NCI-H446 (cell line): ENCODE results near the gene KRCC1.
"Not testable (repeated sequence)": the region's sequence is repeated elsewhere in the genome, so short reads cannot be mapped to it uniquely, and the experiment has no call there.

ENCODE experiments used
- DNase-seq, 2 experiments: peaks; one replicate each; lab custom pipeline; 2025; lab: John Stamatoyannopoulos, UW

KRCC1 gene

GRCh38 chr2:88038263-88039105 is 17.1 kb downstream of the KRCC1 start:
- no peak for DNase-seq

- no peak for DNase-seq
These were observed 19.0 kb downstream of the KRCC1 start for GRCh38 chr2:88036606-88037005.

- no peak for DNase-seq
These were observed 19.4 kb downstream of the KRCC1 start for GRCh38 chr2:88036182-88036581.

GRCh38 chr2:88032070-88032702 is 23.4 kb downstream of the KRCC1 start:
- DNase-seq, result no peak

GRCh38 chr2:88028931-88029330 is 26.7 kb downstream of the KRCC1 start:
- no peak for DNase-seq

- no peak for DNase-seq
These were observed 27.7 kb downstream of the KRCC1 start for GRCh38 chr2:88027697-88028389.

- no peak for DNase-seq
These were observed 31.1 kb downstream of the KRCC1 start for GRCh38 chr2:88024509-88024908.

- no peak for DNase-seq
These were observed 33.0 kb downstream of the KRCC1 start for GRCh38 chr2:88022669-88022921.

GRCh38 chr2:88019985-88020384 is 35.6 kb downstream of the KRCC1 start:
- DNase-seq, result no peak

GRCh38 chr2:88018909-88019308 is 36.7 kb downstream of the KRCC1 start:
- no peak for DNase-seq

GRCh38 chr2:88018077-88018805 is 37.3 kb downstream of the KRCC1 start:
- not testable (repeated sequence) for DNase-seq

GRCh38 chr2:88017780-88018038 is 37.9 kb downstream of the KRCC1 start:
- DNase-seq, result not testable (repeated sequence)

- DNase-seq, result peak in 1 of 2 experiments; percentile 34
These were observed 38.4 kb downstream of the KRCC1 start for GRCh38 chr2:88016960-88017779.

- peak; percentile 70 to 81 for DNase-seq
These were observed 39.3 kb downstream of the KRCC1 start, which contains the start of gene RNU2-63P for GRCh38 chr2:88016086-88016959. Gene RNU2-63P (minus strand): TSS chr2:88016547.

GRCh38 chr2:88011011-88011410 is 44.6 kb downstream of the KRCC1 start:
- no peak for DNase-seq

GRCh38 chr2:88010136-88010535 is 45.4 kb downstream of the KRCC1 start:
- DNase-seq, result no peak

- no peak for DNase-seq
These were observed 48.6 kb downstream of the KRCC1 start for GRCh38 chr2:88006912-88007439.

GRCh38 chr2:88005776-88006175 is 49.8 kb downstream of the KRCC1 start:
- no peak for DNase-seq

GRCh38 chr2:88003074-88003755 is 52.4 kb downstream of the KRCC1 start:
- no peak for DNase-seq

- DNase-seq, result no peak
These were observed 53.2 kb downstream of the KRCC1 start for GRCh38 chr2:88002359-88002707.
